Brain pericyte (primary cell): ENCODE measurements around the gene EPHB1.

Experiments used
- DNase-seq: peaks from one replicate; pipeline ENCODE4 v3.0.0-alpha.2; 2012; ENCODE audit warnings: low read depth, low spot score

Gene EPHB1

GRCh38 chr3:134849561-134849960 lies 54.5 kb downstream of the EPHB1 start:
- DNase-seq, result no peak

GRCh38 chr3:134850761-134851160 lies 55.7 kb downstream of the EPHB1 start:
- DNase-seq, result no peak

- no peak for DNase-seq
These were observed 57.1 kb downstream of the EPHB1 start for GRCh38 chr3:134852132-134852531.

DNA sequence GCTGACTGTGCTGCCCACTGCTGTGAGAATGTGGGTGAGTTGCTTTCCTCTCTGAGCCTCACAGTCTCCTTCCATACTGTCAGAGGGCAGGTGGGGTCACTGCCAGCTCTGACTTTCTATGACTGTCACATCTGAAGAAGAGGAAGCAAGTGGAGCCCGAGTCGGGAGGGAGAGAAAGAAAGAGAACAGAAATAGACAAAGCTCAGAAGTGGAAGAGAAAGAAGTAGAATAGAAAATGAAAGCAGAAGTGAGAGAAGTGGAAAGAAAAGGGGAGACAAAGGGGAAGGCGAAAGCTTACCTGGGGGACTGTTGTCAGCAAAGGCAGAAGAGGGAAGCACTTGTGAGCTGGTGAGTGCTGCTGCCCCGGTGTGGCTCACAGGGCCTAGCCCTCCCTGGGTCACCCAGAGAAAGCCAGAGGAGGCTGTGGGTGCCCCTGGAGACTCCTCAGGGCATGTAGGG lies 57.9 kb downstream of the EPHB1 start:
- DNase-seq, result no peak

- no peak for DNase-seq
These were observed 59.2 kb downstream of the EPHB1 start for GRCh38 chr3:134854254-134854653.

GRCh38 chr3:134857356-134857755 lies 62.3 kb downstream of the EPHB1 start:
- no peak for DNase-seq

DNA sequence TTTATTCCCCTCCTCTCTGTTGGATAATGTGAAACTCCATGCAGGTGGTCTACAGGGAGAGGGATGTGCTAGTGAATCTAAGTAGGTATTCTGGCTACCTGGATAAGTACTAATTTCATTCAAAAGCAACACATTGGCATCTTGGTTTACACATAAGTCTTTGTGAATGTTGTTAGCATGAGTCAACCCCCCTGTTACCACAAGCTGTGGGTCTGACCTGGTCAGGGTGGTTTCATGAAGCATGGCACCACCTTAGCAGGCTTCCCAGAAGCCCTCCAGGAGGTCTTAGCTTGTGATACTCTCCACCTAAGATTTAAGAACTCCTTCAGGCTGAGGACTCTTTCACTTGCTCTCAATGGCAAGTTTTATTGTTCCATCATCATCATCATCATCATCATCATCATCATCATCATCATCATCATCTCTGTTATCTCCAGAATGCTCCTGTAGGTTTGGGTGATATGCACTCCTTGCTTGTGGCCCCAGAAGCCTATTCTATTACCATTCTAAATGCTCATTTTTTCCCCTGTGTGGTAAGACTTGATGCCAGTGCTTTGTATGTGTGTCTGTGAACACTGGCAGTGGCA lies 62.8 kb downstream of the EPHB1 start:
- no peak for DNase-seq

DNA sequence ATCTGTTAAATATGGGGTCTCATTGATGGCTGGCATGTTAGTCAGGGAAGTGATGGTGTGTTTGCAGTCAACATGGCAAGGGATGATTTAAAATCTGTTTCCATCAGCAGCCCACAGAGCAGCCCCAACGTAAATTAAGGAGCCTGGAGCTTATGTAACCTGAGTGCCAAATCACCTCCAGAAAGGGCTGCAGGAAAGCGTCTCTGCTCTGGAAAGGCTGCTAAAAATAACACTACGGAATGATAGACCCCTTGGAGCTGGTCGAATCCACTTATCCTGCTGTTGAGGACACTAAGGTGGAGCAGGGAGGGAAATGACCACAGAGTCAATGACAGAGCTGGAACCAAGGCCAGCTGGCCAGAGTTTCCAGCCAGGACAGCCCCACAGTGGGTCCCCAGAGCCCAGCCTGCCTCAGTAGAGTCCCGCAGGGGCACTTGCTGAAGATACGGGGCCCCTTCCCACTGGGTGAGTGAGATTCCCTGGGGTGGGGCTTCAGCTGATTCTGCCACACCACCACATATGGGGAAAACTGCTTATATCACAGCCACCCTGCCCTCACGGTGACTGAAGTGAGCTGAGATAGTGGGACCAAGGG lies 63.5 kb downstream of the EPHB1 start:
- no peak for DNase-seq

- no peak for DNase-seq
These were observed 64.3 kb downstream of the EPHB1 start for GRCh38 chr3:134859341-134859740.

GRCh38 chr3:134860141-134860540 lies 65.1 kb downstream of the EPHB1 start:
- DNase-seq, result no peak

GRCh38 chr3:134863915-134864314 lies 68.9 kb downstream of the EPHB1 start:
- no peak for DNase-seq

DNA sequence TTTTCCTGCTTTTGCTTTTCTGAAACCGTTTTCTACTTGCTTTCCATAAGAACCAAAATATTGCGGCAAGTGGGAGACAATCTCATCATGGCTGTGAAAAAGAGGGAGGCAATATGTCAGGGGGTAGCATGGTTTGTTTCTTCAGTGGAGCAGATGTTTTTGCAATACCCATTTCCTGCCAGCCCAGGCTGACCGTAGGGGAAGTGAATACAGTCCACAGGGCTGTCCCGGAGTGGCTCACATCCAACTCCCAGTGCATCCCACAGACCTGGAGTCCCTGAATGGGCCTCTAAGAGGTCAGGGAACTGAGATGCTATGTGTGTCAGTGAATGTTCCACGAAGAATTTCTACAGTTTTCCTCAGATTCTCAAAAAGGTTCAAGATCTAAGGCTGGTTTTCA lies 69.6 kb downstream of the EPHB1 start:
- no peak for DNase-seq

DNA sequence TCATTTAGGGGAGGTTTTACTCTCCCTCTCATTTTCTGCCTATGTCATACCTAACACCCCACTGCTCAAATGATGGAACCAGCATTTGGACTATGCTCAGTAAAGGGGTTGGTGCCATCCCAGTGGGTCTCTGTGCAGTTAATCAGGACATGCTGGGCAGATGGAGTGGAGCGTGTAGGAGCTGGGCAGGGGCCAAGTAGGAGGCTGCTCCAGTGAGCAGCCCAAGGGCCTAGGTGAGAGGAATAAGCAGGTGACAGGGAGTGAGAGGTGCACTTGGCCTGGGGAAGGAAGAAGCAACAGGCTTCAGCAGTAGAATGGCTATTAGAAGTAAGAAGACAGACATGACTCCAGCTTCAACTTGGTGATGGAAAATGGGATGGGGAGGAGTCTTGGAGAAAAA lies 72.2 kb downstream of the EPHB1 start:
- DNase-seq, result no peak

GRCh38 chr3:134869153-134869726 lies 74.2 kb downstream of the EPHB1 start:
- no peak for DNase-seq

DNA sequence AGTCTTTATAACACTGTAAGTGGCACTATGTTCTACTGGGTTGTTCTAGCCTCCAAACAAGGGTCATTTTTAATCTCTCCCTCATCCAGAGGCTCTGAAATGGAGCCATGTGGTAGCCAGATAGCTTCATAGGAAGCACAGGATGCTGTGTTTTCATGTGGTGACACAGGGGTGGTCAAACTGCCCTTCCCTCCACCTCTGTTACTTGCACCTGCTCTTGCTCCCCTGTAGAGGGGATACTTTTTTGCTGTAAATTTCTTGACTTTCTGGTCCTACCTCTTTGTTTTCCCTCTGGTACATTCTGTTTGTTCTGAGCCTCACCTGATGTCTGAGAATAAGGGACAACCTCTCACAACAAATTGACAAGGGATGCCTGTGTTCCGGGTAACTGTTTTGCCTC lies 76.8 kb downstream of the EPHB1 start:
- DNase-seq, result no peak

DNA sequence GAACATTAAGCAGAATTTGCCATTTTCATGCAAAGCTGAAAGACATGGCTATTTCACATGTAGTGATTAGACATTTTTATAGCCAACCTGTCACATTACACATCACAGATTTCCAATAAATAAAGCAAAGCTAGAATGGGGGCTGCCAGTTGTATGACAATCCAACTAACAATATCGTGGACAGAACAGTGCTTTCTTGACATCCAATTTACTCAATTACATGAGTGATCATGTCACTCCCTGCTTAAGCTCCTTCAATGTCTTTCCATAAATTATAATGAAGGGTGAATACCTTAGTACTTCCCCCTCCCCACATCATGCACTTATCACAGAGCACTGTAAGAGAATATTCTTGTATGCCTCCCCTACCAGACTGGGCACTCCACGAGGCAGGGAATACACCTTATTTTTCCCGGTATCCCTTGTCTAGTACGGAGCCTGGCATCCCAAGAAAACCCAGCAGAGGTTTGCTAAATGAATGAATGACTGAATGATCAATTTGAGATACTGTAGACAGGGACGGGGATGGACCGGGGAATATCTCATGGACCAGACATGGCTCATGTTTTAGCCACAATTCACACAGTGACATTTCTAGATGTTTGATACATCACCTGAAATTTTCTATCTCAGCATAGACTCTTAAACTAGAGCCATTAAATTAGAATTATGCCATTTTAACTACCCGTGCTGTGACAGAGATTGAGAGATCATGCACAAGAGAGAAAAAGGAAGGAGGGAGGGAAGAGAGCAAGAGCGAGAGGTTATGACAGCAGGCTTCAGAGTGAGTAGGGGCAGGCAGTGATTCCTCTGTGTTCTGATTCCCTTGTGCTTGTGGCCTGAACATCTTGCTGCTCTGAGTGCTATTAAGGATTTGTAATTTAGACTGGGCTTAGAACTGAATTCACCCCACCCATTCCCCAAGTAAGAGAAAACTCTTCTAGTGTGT lies 77.7 kb downstream of the EPHB1 start:
- no peak for DNase-seq

DNA sequence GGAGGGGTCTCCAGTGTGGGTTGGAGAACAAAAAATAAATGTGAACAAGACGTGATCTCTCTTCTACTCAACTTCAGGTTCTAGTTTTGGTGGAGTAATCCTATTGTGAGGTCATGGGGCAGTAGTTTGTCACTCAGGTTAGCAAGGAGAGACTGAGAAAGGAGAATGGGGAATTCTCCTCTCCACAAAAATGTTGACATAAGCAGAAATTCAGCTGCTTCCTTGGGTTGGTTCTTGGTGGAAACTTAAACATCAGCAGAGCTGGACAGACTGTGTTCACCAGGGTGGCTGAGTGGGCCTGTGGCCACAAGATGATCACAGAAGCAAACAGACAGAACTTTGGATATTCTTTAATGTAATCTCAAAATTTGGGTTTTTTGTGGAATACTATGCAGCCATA lies 78.7 kb downstream of the EPHB1 start:
- no peak for DNase-seq

DNA sequence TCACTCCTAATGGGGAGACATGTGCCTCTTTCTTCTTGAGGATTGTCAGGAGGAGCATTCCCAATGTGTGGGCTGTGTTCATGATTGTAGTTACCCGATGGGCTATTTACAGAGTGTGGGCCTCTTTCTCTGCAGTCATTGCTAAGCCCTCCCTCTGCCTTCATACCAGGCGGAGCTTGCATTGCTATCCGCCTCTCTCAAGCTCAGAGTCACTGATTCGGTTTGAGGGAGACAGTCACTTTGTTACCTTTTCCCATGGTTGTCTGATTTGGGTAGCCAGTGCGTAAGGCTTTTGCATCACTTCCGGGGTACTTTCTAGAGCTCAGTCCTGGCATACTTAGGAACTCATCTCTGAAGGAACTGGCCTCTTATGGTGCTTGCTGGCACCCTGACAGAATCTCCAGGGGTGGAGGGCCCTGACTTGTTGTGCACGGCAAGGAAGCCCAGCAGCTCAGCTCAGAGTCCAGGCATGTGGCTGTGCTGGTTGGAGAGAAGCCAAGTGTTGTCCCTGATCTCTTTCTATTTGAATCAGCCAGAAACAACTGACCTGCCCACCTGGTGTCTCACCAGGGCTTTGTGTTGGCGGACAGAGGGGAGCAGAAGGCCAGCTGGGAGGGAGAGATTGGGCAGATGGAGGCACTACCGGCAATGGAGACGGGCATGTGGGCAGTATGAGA lies 79.8 kb downstream of the EPHB1 start:
- no peak for DNase-seq

GRCh38 chr3:134876836-134877235 lies 81.8 kb downstream of the EPHB1 start:
- DNase-seq, result no peak

GRCh38 chr3:134877788-134878187 lies 82.7 kb downstream of the EPHB1 start:
- DNase-seq, result no peak

DNA sequence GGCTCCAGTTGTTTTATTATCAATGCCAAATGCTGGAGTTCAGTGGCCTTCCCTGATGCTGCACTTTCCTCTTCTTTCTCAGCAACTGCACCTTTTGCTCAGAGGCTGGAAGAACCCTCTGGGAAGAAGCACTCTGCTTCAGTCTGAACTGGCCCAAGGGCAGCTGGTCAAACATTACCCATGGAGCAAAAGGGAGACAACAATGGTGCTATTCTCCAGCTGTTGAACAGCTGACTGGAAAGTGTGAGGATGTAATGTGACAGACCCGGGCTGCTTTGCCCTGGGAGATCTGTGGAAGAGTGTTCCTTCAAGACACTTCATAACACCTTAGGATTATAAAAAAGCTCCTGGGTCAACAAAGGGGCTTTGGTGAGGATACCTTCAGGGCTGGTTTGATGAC lies 84.9 kb downstream of the EPHB1 start:
- no peak for DNase-seq

GRCh38 chr3:134880431-134880830 lies 85.4 kb downstream of the EPHB1 start:
- no peak for DNase-seq
